HG03520 (cell line): ENCODE data around the gene FILIP1L.

Experiments
- ATAC-seq: cut with Tn5 transposase; IDR thresholded peaks from one replicate; pipeline ENCODE4 v1.9.1; 2021; ENCODE audit warnings: mild to moderate bottlenecking, moderate library complexity; ENCODE audit not compliant: unreplicated experiment

FILIP1L gene

GRCh38 chr3:99929745-99930139 lies 184.6 kb downstream of the FILIP1L start:
- no peak for ATAC-seq

- no peak for ATAC-seq
Observed at GRCh38 chr3:99928771-99929744, 185.2 kb downstream of the FILIP1L start.

GRCh38 chr3:99927671-99928457 lies 186.4 kb downstream of the FILIP1L start:
- no peak for ATAC-seq

GRCh38 chr3:99925584-99926230 lies 188.6 kb downstream of the FILIP1L start:
- ATAC-seq: no peak

- no peak for ATAC-seq
Observed at GRCh38 chr3:99923873-99924272, 190.4 kb downstream of the FILIP1L start.

- ATAC-seq: no peak
Observed at GRCh38 chr3:99921986-99922385, 192.3 kb downstream of the FILIP1L start.

GRCh38 chr3:99921377-99921695 lies 193.0 kb downstream of the FILIP1L start:
- no peak for ATAC-seq

GRCh38 chr3:99920481-99921376 lies 193.6 kb downstream of the FILIP1L start:
- no peak for ATAC-seq

GRCh38 chr3:99919694-99920093 lies 194.6 kb downstream of the FILIP1L start:
- no peak for ATAC-seq

GRCh38 chr3:99918715-99919114 lies 195.6 kb downstream of the FILIP1L start:
- ATAC-seq: no peak

GRCh38 chr3:99915906-99916432 lies 198.3 kb downstream of the FILIP1L start:
- no peak for ATAC-seq

GRCh38 chr3:99911433-99911832 lies 202.9 kb downstream of the FILIP1L start:
- ATAC-seq: no peak

- ATAC-seq: no peak
Observed at GRCh38 chr3:99910752-99911290, 203.5 kb downstream of the FILIP1L start.

- ATAC-seq: no peak
Observed at GRCh38 chr3:99909714-99910495, 204.4 kb downstream of the FILIP1L start.

- ATAC-seq: no peak
Observed at GRCh38 chr3:99907959-99908544, 206.2 kb downstream of the FILIP1L start.

- no peak for ATAC-seq
Observed at GRCh38 chr3:99903869-99904268, 210.4 kb downstream of the FILIP1L start.

GRCh38 chr3:99902091-99902490 lies 212.2 kb downstream of the FILIP1L start:
- no peak for ATAC-seq

GRCh38 chr3:99901200-99901926 lies 212.9 kb downstream of the FILIP1L start:
- ATAC-seq: no peak
